OCI-LY7 (cell line): ENCODE measurements around the gene L3MBTL1.

ENCODE experiments used
- CTCF ChIP-seq: fragments of 200-600 bp; sonication (generic); conservative IDR thresholded peaks from 2 replicates; pipeline ENCODE4 v1.5.1; 2014; ENCODE audit warnings: mild to moderate bottlenecking, antibody characterized with exemption, low read length, moderate library complexity, mixed read lengths
- EZH2phosphoT487 ChIP-seq: fragments of 200-600 bp; sonication (generic); IDR thresholded peaks from 2 replicates; pipeline ENCODE4 v1.6.1; 2018; ENCODE audit warnings: low read depth, borderline replicate concordance, mild to moderate bottlenecking, mixed run types, antibody characterized with exemption, low read length, moderate library complexity, mixed read lengths

GRCh38 chr20:43467589-43467988 lies 39.9 kb upstream of the L3MBTL1 start:
- TF ChIP-seq CTCF = no peak
- TF ChIP-seq EZH2phosphoT487 = no peak
